Parathyroid adenoma (tissue), 2 donors: Measurements from ENCODE around the gene AQP6.
A peak's percentile ranks its signal among the peaks of the same experiment; 100 is the strongest.

Experiments used
- H2AFZ ChIP-seq: fragments of 300-600 bp; sonication (generic); one replicate; pipeline ENCODE4 v1.7.0; 2017; ENCODE audit warnings: antibody characterized with exemption, mild to moderate bottlenecking
- H3K27ac ChIP-seq: fragments of 300-600 bp; sonication (generic); one replicate; pipeline ENCODE4 v1.7.0; 2017
- H3K27me3 ChIP-seq: fragments of 300-600 bp; sonication (generic); one replicate; pipeline ENCODE4 v1.7.0; 2017; ENCODE audit warnings: low read length; ENCODE audit not compliant: control insufficient read depth, insufficient read depth
- H3K36me3 ChIP-seq: fragments of 300-600 bp; sonication (generic); one replicate; pipeline ENCODE4 v1.7.0; 2017; ENCODE audit warnings: low read length; ENCODE audit not compliant: control insufficient read depth, insufficient read depth
- H3K4me1 ChIP-seq: fragments of 300-600 bp; sonication (generic); one replicate; pipeline ENCODE4 v1.7.0; 2017; ENCODE audit warnings: control low read depth
- H3K4me2 ChIP-seq: fragments of 300-600 bp; sonication (generic); one replicate; pipeline ENCODE4 v1.7.0; 2017; ENCODE audit warnings: low read length
- H3K4me3 ChIP-seq: fragments of 300-600 bp; sonication (generic); one replicate; pipeline ENCODE4 v1.7.0; 2017; ENCODE audit warnings: low read depth, low read length
- H3K79me2 ChIP-seq: fragments of 300-600 bp; sonication (generic); one replicate; pipeline ENCODE4 v1.7.0; 2017; ENCODE audit warnings: control low read depth
- H3K9ac ChIP-seq: fragments of 300-600 bp; sonication (generic); one replicate; pipeline ENCODE4 v1.7.0; 2017; ENCODE audit warnings: mild to moderate bottlenecking
- H3K9me3 ChIP-seq: fragments of 300-600 bp; sonication (generic); one replicate; pipeline ENCODE4 v1.7.0; 2017; ENCODE audit warnings: low read length; ENCODE audit not compliant: control insufficient read depth
- CTCF ChIP-seq: fragments of 300-600 bp; sonication (generic); IDR thresholded peaks from one replicate; pipeline ENCODE4 v1.7.0; 2017; ENCODE audit warnings: antibody characterized with exemption, mild to moderate bottlenecking
- donor health status: primary hyperparathyroidism.

Gene AQP6

GRCh38 chr12:49937639-49938300 is 35.0 kb upstream of the AQP6 start:
- Histone ChIP-seq H2AFZ (peak overlapping the region; percentile 8), H3K4me3 (no peak overlapping the region), H3K4me2 (no peak overlapping the region), H3K36me3 (no peaks in the 10 kb centered on the region), H3K9me3 (no peaks in the 10 kb centered on the region), H3K79me2 (no peaks in the 10 kb centered on the region), H3K27ac (no peak overlapping the region), H3K4me1 (peaks cover 16% of the 10 kb centered on the region), H3K27me3 (no peaks in the 10 kb centered on the region), H3K9ac (no peak overlapping the region)
- no peak for TF ChIP-seq CTCF

GRCh38 chr12:49939307-49939706 is 33.4 kb upstream of the AQP6 start:
- H3K9me3 ChIP-seq, result no peaks in the 10 kb centered on the region
- H3K27me3 ChIP-seq, result no peaks in the 10 kb centered on the region
- H3K9ac ChIP-seq, result no peak overlapping the region
- H3K4me1 ChIP-seq, result peaks cover 23% of the 10 kb centered on the region
- H2AFZ ChIP-seq, result no peak overlapping the region
- H3K36me3 ChIP-seq, result no peaks in the 10 kb centered on the region
- no peak overlapping the region for H3K4me2 ChIP-seq
- H3K27ac ChIP-seq, result no peak overlapping the region
- TF ChIP-seq CTCF, result no peak
- no peak overlapping the region for H3K4me3 ChIP-seq
- no peaks in the 10 kb centered on the region for H3K79me2 ChIP-seq

- Histone ChIP-seq H3K27ac (no peak overlapping the region), H3K27me3 (no peaks in the 10 kb centered on the region), H3K79me2 (no peaks in the 10 kb centered on the region), H3K9me3 (no peaks in the 10 kb centered on the region), H3K36me3 (no peaks in the 10 kb centered on the region), H3K4me3 (no peak overlapping the region), H3K4me2 (no peak overlapping the region), H2AFZ (no peak overlapping the region), H3K4me1 (peaks cover 27% of the 10 kb centered on the region), H3K9ac (no peak overlapping the region)
- TF ChIP-seq CTCF, result no peak
Observed at GRCh38 chr12:49939707-49940106, 33.0 kb upstream of the AQP6 start.

GRCh38 chr12:49941556-49942511 is 30.9 kb upstream of the AQP6 start:
- H3K36me3 ChIP-seq, result no peaks in the 10 kb centered on the region
- H3K9me3 ChIP-seq, result no peaks in the 10 kb centered on the region
- no peak overlapping the region for H3K9ac ChIP-seq
- no peak for TF ChIP-seq CTCF
- H3K4me3 ChIP-seq, result no peak overlapping the region
- peak overlapping the region; percentile 82 for H2AFZ ChIP-seq
- peaks cover 38% of the 10 kb centered on the region for H3K4me1 ChIP-seq
- H3K27ac ChIP-seq, result peak overlapping the region; percentile 73
- H3K79me2 ChIP-seq, result no peaks in the 10 kb centered on the region
- no peaks in the 10 kb centered on the region for H3K27me3 ChIP-seq
- H3K4me2 ChIP-seq, result no peak overlapping the region
